Stimulated activated CD4-positive, alpha-beta T cell treated with anti-CD3 and anti-CD28 coated beads, Interleukin-4, amount 100 ng/mL, for 4 hours (primary cell): Measurements from ENCODE around the gene VPS52.

Source experiments
- DNase-seq, 2 experiments: peaks; one replicate each; pipeline ENCODE4 v3.0.0-alpha.2; 2020

Gene VPS52

DNA sequence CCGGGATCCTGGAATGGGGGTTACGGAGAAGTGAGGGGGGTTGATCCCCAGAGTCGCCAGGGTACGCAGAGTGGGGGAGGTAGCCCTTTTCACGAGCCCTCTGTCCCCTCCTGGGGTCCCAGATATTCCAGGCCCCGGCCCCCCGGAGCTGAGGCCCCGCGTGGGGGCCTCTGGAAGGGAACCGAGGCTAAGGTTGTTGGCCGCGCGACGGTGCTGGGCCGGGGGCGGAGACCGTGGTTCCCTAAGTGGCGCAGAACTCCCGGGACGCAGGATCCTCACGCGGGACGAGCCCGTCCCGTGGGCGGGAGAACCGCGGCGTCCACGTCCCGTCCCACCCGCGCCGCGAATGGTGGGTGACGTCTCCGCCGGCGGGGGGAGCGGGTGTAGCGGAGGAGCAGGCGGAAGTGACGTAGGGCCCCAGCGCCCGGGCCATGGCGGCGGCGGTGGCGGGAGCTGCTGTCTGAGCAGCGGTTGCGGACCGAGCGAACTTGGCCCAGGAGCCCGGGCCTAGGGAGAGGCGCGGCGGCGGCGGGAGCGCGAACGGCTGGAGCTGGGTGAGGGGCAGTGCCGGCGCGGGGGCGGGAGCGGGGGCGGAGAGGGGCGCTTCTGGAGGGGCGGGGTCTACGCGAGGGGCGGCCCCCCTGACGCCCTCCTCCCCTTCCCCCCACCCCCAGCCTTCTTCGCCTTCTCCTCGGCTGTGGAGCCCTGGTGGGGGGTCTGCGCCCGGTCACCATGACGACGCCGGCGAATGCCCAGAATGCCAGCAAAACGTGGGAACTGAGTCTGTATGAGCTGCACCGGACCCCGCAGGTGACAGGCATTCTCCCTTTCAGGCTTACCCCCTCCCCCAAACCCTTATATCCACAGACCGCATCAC, 63.3 kb downstream of the VPS52 start, which contains the start of gene RING1:
Gene RING1, plus strand, starts transcription at position 410 of the 877 bp plus-strand sequence. Its CDS starts 323 bp downstream, at position 733.
- DNase-seq, result peak; percentile 86 to 88

GRCh38 chr6:33207552-33208090, 64.1 kb downstream of the VPS52 start:
- no peak for DNase-seq

- no peak for DNase-seq
Measured at GRCh38 chr6:33206864-33207551, 64.7 kb downstream of the VPS52 start.

- DNase-seq, result no peak
Measured at GRCh38 chr6:33206027-33206863, 65.4 kb downstream of the VPS52 start.

GRCh38 chr6:33205191-33206026, 66.3 kb downstream of the VPS52 start:
- peak in 1 of 2 experiments; percentile 20 for DNase-seq

- peak; percentile 90 to 92 for DNase-seq
Measured at GRCh38 chr6:33204415-33205190, 67.1 kb downstream of the VPS52 start, which contains the start of gene HSD17B8. Gene HSD17B8 (plus strand): TSS chr6:33204655. CDS start chr6:33204669, 14 bp downstream.

DNA sequence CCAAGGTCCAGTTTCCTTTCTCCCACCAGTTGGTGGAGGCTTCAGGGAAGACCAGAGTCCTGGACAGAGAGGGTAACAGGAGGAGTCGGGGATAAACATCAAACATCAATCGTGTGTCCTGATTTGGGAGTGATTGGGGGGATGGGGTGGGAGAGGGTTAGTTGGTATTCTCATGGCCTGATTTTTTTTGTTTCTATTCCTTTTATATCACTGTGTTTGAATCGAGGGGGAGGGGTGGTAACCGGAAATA, 67.6 kb downstream of the VPS52 start:
- DNase-seq, result no peak

DNA sequence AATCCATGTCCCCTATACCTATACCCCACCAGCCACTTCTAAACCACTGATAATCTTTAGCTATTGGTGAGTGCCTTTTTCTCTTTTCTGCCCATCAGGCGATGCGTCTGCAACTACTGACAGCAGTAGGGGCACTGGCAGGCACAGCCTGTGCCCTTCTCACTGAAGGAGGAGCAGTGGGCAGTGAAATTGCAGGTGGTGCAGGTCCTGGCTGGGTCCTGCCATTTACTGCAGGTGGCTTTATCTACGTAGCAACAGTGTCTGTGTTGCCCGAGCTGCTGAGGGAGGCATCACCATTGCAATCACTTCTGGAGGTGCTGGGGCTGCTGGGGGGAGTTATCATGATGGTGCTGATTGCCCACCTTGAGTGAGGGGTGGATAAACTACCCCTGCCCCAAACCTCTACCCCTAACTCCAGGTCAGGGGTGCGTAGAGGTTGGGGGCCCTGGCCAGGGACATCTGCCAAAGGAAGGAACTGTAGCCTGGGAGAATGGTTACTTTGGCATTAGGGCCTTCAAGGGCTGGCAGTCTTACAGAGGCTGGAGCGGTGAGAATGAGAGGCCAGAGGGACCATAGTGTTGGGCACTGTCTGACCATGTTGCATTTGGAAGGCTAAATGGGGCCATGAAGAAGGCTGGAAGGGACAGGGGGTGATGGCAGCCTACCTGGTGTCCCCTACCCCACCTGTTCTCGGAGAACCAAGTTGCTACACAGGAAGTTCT, 68.1 kb downstream of the VPS52 start:
- DNase-seq, result no peak

DNA sequence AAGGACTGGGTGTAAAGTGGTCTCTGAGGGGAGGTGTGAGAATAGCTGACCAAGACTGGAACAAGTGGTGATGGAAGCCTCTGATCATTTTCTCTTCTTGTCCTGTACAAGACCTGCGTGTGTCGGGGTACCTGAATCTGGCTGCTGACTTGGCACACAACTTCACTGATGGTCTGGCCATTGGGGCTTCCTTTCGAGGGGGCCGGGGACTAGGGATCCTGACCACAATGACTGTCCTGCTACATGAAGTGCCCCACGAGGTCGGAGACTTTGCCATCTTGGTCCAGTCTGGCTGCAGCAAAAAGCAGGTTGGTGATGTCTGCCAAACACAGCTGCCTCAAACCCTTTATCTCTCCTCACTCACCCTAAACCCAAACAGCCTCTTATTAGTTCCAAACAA, 68.9 kb downstream of the VPS52 start:
- DNase-seq, result no peak

GRCh38 chr6:33201935-33202334, 69.7 kb downstream of the VPS52 start:
- no peak for DNase-seq

- DNase-seq, result no peak
Measured at GRCh38 chr6:33201147-33201545, 70.5 kb downstream of the VPS52 start.
